CD4-positive, alpha-beta T cell treated with Interleukin-1 beta for 1 hour (primary cell): Measurements from ENCODE around the gene DYSF.

Source experiments
- DNase-seq, 2 donors: peaks; one replicate each; pipeline ENCODE4 v3.0.0-alpha.2; 2020 to 2022

DYSF gene

GRCh38 chr2:71531522-71532047 lies 78.2 kb downstream of the DYSF start:
- DNase-seq, result no peak

GRCh38 chr2:71532327-71532726 lies 79.0 kb downstream of the DYSF start:
- DNase-seq, result no peak

DNA sequence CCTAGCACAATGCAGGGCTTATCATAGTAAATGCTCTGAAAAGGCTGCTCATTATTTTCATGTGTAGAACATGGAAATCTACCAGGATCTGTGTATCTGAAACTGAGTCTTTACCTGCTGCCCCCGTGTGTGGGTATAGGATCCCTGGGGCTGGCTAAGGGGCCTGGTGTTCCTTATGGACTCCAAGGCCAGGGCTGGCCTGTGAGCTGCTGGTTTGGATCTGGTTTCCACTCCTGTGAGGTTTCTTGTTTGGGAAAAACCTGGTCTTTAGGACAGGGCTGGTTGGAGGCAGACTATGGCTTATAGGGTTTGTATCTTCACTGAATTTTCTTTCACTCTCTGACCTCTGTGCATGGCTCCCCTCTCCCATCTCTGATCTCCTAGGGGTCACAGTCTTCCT lies 80.8 kb downstream of the DYSF start:
- DNase-seq, result no peak

DNA sequence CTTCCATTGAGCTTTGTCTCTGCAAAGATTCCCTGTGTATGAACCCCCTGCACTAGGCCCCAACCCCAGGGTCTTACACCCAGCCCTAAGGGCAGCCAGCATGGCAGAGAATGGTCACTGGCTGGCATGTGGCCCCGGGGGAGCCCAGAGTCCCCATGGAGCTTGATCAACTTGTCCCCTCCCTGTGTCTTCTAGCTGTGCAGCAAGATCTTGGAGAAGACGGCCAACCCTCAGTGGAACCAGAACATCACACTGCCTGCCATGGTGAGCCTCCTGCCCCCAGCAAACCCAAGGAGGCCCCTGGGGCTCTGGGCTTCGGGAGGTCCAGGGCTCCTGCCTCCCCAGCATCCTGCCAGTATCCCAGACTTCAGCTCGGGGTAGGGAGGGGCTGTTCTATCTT lies 81.5 kb downstream of the DYSF start:
- DNase-seq, result no peak

- no peak for DNase-seq
Observed at GRCh38 chr2:71535526-71535925, 82.2 kb downstream of the DYSF start.

- no peak for DNase-seq
Observed at GRCh38 chr2:71536226-71536671, 82.9 kb downstream of the DYSF start.

GRCh38 chr2:71538241-71538640 lies 84.9 kb downstream of the DYSF start:
- no peak for DNase-seq

DNA sequence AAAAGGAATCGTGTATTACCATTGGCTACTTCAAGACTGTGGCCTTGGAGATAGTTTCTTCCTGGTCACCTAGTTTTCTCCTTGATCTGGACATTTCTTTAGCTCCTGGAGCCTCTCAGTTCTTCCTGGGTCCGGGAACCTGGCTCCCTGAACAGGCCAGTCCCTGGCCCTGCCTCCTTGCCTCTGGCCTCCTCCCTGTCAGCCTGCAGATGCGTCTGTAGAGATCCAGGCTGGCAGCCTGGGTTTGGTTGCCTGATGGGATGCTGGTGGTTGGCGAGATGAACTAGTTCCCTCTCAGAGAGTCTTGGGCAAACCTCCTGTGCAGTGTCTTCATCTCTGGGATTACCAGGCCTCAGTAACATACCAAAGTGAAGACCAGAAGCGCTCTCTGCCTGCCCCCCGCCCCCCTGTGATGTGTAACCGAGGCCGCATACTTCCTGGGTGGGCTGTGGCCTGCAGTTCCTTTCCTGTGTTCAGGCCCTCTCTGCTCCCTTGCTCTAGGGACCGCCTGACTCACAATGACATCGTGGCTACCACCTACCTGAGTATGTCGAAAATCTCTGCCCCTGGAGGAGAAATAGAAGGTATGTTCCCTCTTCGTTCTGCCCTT lies 85.4 kb downstream of the DYSF start:
- DNase-seq, result no peak

- DNase-seq, result no peak
Observed at GRCh38 chr2:71540818-71541217, 87.5 kb downstream of the DYSF start.

DNA sequence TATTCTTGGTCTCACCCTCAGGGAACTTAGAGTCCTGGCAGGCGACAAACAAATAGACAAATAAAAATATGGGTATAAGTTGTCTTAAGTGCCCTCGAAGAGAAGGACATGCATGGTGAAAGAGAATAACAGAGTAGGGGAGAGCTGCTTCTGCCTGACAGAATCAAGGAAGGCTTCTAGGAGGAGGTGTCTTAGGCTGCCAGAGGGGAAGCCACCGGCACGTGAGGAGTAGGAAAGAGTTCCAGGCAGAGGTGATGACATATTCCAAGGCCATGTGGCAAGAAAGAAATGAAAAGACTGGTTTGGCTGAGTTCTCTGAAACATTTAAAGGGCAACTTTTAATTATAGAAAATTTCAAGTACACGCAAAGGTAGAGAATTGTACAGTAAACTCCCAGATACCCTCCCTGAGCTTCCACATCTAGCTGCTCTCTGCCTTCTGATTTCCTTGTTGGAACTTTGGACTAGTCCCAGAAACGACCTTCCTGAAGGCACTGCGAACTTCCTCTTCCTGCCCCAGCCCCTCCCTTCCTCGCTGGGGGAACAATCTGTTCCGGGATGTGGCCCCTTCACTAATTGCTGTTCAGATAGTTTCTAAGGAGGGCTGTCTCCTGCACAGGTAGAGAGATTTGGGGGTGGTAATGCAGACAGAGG lies 91.7 kb downstream of the DYSF start:
- no peak for DNase-seq

- peak; percentile 14 to 47 for DNase-seq
Observed at GRCh38 chr2:71545572-71546274, 92.4 kb downstream of the DYSF start.

- no peak for DNase-seq
Observed at GRCh38 chr2:71546275-71546638, 92.9 kb downstream of the DYSF start.

- DNase-seq, result no peak
Observed at GRCh38 chr2:71546777-71547281, 93.5 kb downstream of the DYSF start.

- DNase-seq, result no peak
Observed at GRCh38 chr2:71547616-71548285, 94.4 kb downstream of the DYSF start.

DNA sequence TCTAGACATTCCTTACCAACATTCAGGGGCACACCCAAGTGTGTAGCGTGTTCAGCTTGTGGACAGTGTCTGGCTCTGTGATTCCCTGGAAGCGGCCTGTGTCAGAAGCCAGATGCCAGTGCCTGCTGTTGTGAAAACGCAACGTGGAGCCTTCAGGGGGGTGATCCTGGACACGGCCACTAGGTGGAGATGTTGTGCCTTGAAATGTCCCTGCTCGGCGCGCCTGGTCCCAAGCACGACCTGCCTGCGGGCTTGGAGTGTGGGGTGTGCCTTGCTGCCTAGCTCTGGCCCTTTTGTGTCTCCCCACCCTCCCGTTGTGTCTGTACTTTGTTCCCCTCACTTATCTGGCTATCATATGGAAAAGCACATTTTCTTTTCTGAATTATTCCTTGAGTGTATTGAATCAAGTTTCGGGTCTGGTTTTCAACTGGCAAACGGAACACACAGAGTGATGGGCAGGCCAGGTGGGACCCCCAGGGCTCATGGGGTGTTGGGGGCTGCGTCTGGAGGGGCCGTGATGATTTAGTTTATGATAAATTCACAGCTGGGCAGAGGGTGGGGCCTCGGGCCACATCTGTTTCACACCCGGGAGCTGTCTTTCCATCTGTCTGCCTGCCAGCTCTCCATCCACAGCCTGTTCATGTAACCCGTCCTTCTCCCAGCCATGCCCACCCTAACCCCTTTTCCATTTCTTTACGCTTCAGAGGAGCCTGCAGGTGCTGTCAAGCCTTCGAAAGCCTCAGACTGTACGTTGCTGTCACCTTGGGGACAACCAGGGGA lies 95.5 kb downstream of the DYSF start:
- DNase-seq, result peak; percentile 48 to 58

- no peak for DNase-seq
Observed at GRCh38 chr2:71550801-71551630, 97.7 kb downstream of the DYSF start.

- DNase-seq, result no peak
Observed at GRCh38 chr2:71551631-71551915, 98.2 kb downstream of the DYSF start.

DNA sequence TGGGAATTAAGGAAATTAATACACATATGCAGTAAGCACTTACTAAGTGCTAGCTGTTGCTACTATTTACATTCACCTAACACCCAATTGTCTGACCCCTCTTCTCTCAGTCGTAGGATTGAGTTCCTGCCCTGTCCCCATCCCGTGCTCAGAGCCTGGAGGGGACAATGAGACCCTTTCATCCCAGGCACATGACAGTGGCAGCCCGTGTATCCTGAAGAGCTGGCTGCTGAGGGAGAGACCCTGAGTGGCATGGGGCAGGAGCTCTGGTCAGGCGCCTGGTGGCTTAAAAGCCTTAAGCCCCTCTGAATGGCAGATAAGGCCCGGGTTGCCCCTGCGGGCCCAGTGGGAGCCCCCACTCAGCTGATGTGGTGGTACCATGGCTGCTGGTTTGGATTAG lies 99.0 kb downstream of the DYSF start:
- DNase-seq, result no peak

DNA sequence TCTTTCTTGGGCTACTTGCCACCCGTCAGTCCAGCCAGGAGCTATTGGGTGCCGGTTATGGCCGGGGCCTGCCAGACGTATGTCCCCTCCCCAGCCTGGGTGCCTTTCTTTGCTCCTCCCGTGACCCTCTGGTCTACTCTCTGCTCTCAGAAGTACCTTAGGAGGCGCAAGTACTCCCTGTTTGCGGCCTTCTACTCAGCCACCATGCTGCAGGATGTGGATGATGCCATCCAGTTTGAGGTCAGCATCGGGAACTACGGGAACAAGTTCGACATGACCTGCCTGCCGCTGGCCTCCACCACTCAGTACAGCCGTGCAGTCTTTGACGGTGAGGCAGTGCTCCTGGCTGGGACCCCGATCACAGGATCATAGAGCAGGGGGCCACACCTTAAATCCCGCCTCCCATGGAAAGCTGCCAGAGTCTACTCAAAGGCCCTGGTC lies 99.5 kb downstream of the DYSF start:
- no peak for DNase-seq

- DNase-seq, result no peak
Observed at GRCh38 chr2:71554028-71554705, 100.8 kb downstream of the DYSF start.

DNA sequence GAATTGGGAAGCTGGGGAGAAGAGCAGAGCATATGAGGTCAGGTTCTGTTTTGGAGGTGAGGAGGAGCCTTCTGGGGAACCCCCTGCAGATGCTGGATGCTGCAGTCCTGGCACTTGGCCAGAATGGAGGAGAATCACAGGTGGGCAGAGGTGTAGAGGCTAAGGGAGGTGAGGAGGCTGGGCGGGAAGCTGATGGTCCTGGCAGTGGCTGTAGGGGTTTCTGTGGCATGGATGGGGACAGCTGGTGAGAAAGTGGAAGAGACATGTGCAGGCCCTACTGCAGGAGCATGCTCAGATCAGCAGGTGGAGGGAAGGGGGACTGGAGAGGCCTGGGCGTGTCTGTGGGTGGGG lies 101.3 kb downstream of the DYSF start:
- DNase-seq, result no peak
